GM12864 (cell line): ENCODE data around the gene VIPR2.

Experiments
- DNase-seq: peaks from one replicate; pipeline ENCODE4 v3.0.0-alpha.2; 2011; ENCODE audit warnings: low read depth
- H3K4me3 ChIP-seq: 2 replicates; pipeline ENCODE4 v1.5.1; 2011; ENCODE audit warnings: mild to moderate bottlenecking, low read depth, low read length, control low read depth
- TF ChIP-seq, protein P1 (sequence below): IDR thresholded peaks from 2 replicates; pipeline ENCODE4 v1.5.1; 2011; ENCODE audit warnings: low read depth, mild to moderate bottlenecking, moderate library complexity, low read length, control low read depth, inconsistent platforms; ENCODE audit errors: missing control alignments

VIPR2 gene

DNA sequence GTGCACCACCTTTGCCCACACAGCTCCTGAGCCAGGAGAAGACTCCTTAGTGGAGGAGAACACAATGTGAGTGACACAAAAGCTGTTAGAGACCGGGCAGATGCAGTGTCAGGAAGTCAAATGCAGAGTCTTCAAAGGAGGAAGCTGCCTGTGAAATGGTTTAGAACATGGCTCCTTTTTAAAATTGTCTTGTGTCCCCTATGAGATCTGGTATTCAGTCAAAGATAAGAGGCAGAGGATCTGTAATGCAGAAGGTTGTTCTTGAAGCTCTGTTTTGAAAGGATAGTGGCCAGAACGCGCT is 133.0 kb downstream of the VIPR2 start:
- TF ChIP-seq, protein P1, sequence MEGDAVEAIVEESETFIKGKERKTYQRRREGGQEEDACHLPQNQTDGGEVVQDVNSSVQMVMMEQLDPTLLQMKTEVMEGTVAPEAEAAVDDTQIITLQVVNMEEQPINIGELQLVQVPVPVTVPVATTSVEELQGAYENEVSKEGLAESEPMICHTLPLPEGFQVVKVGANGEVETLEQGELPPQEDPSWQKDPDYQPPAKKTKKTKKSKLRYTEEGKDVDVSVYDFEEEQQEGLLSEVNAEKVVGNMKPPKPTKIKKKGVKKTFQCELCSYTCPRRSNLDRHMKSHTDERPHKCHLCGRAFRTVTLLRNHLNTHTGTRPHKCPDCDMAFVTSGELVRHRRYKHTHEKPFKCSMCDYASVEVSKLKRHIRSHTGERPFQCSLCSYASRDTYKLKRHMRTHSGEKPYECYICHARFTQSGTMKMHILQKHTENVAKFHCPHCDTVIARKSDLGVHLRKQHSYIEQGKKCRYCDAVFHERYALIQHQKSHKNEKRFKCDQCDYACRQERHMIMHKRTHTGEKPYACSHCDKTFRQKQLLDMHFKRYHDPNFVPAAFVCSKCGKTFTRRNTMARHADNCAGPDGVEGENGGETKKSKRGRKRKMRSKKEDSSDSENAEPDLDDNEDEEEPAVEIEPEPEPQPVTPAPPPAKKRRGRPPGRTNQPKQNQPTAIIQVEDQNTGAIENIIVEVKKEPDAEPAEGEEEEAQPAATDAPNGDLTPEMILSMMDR: no peak
- no peak overlapping the region for H3K4me3 ChIP-seq
- DNase-seq: no peak

DNA sequence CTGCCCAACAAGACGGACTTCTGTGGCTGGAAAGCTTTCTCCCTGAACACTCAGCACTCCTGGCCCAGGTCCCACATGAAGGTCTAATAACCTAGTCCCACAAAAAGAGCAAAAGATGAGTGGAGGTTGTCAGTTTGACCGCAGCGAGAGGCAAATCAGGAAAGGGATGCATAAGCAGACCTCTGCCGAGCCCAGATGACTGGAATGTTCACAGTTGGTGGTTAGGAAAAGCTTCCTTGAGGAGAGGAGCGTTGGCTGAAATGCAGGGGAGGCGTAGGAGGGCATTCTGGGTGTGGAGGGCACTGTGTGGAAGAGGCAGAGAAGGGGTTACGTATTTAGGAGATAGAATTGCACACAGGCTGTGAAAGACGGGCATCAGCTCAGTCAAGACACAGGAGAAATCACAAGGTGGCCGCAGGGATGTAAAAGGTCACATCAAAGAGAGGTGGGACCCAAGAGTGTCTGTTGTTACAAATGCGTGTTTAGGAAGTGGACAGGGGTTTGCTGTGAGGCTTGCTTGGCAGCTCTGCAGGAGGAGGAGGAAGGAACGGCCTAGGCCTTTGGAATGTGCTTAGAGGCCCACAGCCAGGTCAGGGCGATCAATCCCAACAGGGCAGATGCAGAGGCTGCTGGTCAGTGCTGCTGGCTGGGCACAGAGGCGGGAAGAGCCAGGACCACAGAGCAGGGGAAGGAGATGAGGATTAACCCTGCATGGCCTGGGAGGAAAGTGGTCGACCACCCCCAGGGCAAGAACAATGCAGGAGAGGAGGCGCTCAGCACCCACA is 133.5 kb downstream of the VIPR2 start:
- no peak overlapping the region for H3K4me3 ChIP-seq
- TF ChIP-seq, protein P1: no peak
- DNase-seq: no peak

- no peak for DNase-seq
- TF ChIP-seq, protein P1: no peak
- H3K4me3 ChIP-seq: no peak overlapping the region
Measured at GRCh38 chr7:159010411-159010810, 134.3 kb downstream of the VIPR2 start.

DNA sequence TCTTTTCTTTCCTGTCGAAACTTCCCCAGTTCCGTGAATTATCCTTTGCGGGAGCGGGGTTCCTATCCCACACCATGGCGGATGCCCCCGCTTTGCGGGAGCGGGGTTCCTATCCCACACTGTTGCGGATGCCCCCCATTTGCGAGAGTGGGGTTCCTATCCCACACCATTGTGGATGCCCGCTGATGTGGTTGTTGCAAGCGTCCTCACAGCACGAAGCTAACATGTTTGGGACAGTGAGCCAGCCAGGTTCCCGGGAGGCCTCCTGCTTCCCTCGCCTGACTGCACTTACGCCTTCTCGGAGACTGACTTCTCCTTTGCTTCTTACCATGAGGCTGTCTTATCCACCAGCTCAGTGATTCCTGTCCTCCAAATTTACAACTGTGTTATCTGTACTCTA is 134.7 kb downstream of the VIPR2 start:
- TF ChIP-seq, protein P1: no peak
- no peak overlapping the region for H3K4me3 ChIP-seq
- no peak for DNase-seq

GRCh38 chr7:159008417-159008816 is 136.2 kb downstream of the VIPR2 start:
- TF ChIP-seq, protein P1: no peak
- no peak for DNase-seq
- no peak overlapping the region for H3K4me3 ChIP-seq

- no peak for DNase-seq
- TF ChIP-seq, protein P1: no peak
- no peak overlapping the region for H3K4me3 ChIP-seq
Measured at GRCh38 chr7:159007996-159008389, 136.7 kb downstream of the VIPR2 start.

DNA sequence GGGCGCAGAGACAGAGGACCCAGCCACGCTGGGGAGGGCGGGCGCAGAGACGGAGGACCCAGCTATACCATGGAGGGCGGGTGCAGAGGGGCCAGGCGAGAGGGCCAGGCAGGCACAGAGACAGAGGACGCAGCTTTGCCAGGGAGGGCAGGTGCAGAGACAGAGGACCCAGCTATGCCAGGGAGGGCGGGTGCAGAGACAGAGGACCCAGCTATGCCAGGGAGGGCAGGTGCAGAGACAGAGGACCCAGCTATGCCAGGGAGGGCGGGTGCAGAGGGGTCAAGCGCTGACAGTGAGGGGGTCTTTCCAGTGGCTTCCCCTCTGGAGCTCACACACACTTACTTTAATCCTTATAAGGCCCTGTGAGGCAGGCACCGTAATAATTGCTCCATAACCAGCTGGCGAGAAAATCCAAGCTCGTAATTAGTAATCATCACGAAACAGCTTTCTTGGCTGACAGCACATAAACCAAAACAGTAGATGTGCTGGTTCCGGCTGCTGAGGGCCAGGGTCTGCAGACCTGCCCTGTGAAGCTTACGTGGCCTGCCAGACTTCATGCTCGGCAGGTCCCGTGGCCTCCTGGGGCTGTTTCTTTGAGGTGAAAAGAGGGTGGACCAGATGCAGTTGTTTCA is 137.2 kb downstream of the VIPR2 start:
- TF ChIP-seq, protein P1: no peak
- DNase-seq: no peak
- no peak overlapping the region for H3K4me3 ChIP-seq
